Kidney (tissue), 22 donors: ENCODE measurements around the gene KCNQ5. TPM values are rescaled to one million over a fixed set of nuclear protein-coding genes. Genes with fewer than 3 reads are reported as not detected.
"Not testable (repeated sequence)": the region's sequence is repeated elsewhere in the genome, so short reads cannot be mapped to it uniquely, and the experiment has no call there.

Experiments
- DNase-seq, 5 donors: peaks; one replicate each; pipeline ENCODE4 v3.0.0-alpha.2; 2013 to 2020
- FAIRE-seq: peaks from 2 replicates; lab custom pipeline; 2012; peaks lifted over from hg19 to GRCh38; lab: Jason Lieb, UNC
- H3K27ac ChIP-seq, 2 donors: one replicate each; pipeline ENCODE4 v1.7.0; 2013; ENCODE audit warnings: low read depth in 2 of 2, low read length in 2 of 2, inconsistent platforms in 1 of 2
- H3K27me3 ChIP-seq: one replicate; pipeline ENCODE4 v1.7.1; 2013; ENCODE audit warnings: low read length, inconsistent platforms; ENCODE audit not compliant: control insufficient read depth, insufficient read depth
- H3K36me3 ChIP-seq, 3 donors: one replicate each; pipeline versions ENCODE4 v1.7.0 to v1.7.1; 2013; ENCODE audit warnings: low read length in 3 of 3, control low read depth in 1 of 3, inconsistent platforms in 1 of 3; ENCODE audit not compliant: insufficient read depth in 3 of 3, control insufficient read depth in 2 of 3
- H3K4me1 ChIP-seq, 3 donors: one replicate each; pipeline versions ENCODE4 v1.7.0 to v1.7.1; 2013; ENCODE audit warnings: low read length in 3 of 3, inconsistent platforms in 1 of 3, low read depth in 1 of 3; ENCODE audit not compliant: control insufficient read depth in 2 of 3, insufficient read depth in 2 of 3
- H3K4me3 ChIP-seq, 3 donors: one replicate each; pipeline versions ENCODE4 v1.7.0 to v1.8.1; 2013; ENCODE audit warnings: low read length in 3 of 3, control low read depth in 1 of 3, inconsistent platforms in 1 of 3
- H3K9ac ChIP-seq, 3 donors: one replicate each; pipeline versions ENCODE4 v1.7.0 to v1.7.1; 2013; ENCODE audit warnings: low read length in 3 of 3, control low read depth in 1 of 3, inconsistent platforms in 1 of 3
- H3K9me3 ChIP-seq, 3 donors: one replicate each; pipeline versions ENCODE4 v1.7.0 to v1.7.1; 2013; ENCODE audit warnings: low read length in 3 of 3, control low read depth in 1 of 3, inconsistent platforms in 1 of 3; ENCODE audit not compliant: control insufficient read depth in 2 of 3, insufficient read depth in 1 of 3
- intact Hi-C: fragments of 100-400 bp; cut with DNase I; formaldehyde crosslinking; loops from one replicate; pipeline ENCODE4 v1.11.1; 2022
- long read RNA-seq, 10 donors: library from polyadenylated mRNA in 1 of 10; unstranded in 1 of 10; transcript quantifications; one replicate each; pipeline ENCODE4 v2.0.0 and lab custom pipeline, GENCODE V29; 2021 to 2026
- polyA plus RNA-seq: library from polyadenylated mRNA; stranded (reverse); fragments of 350-450 nt; fragmentation: Illumina TruSeq; extraction: RNeasy Lipid Tissue Mini Kit (QIAGEN cat#74804); gene quantifications from one replicate; pipeline ENCODE4 v1.2.3, GENCODE V29; 2014; ENCODE audit warnings: low read depth, low replicate concordance; ENCODE audit not compliant: insufficient read depth
- total RNA-seq: library from RNA; stranded (reverse); fragmentation: NEBNext Ultra II Directional; extraction: Animal tissue kit (Norgen Biotek cat#: 25700); gene quantifications from one replicate; pipeline ENCODE4 v1.2.1, GENCODE V29; 2021
- TF ChIP-seq, protein P1 (sequence below): IDR thresholded peaks from 3 replicates; pipeline ENCODE4 v1.5.1; 2012; ENCODE audit warnings: mild to moderate bottlenecking, moderate library complexity, borderline replicate concordance; ENCODE audit not compliant: insufficient read depth; ENCODE audit errors: extremely low read depth
- donor health status: control.
- donor health status: control.
- donor health status: control.
- donor health status: control.
- donor health status: control.
- donor health status: DM: yes; HTN: yes; CAD: no.
- donor health status: Normal renal cell carcinoma (clear cell type).

The KCNQ5 gene
- 0.50 TPM for total RNA-seq
- not detected for polyA plus RNA-seq
- long read RNA-seq, donor 1 = 0 reads
- long read RNA-seq, donor 2 = 0 reads
- long read RNA-seq, donor 3 = 0 reads
- long read RNA-seq, donor 4 = 0 reads
- long read RNA-seq, donor 5 = 0 reads
- long read RNA-seq, donor 6 = 0 reads
- long read RNA-seq, donor 7 = 0 reads
- long read RNA-seq, donor 8 = 0 reads
- long read RNA-seq, donor 9 = 0 reads
- long read RNA-seq, donor 10 = 0 reads

GRCh38 chr6:72621291-72622093, at the start of gene KCNQ5:
KCNQ5 (plus strand) TSS chr6:72622064.
- intact Hi-C loops = no loop called here

GRCh38 chr6:72579865-72580264, 42.0 kb upstream of the KCNQ5 start:
- Histone ChIP-seq H3K27me3 (no peaks in the 10 kb centered on the region), H3K9ac (no peak overlapping the region), H3K9me3 (no peaks in the 10 kb centered on the region), H3K4me3 (no peak overlapping the region), H3K27ac (no peak overlapping the region), H3K4me1 (no peaks in the 10 kb centered on the region), H3K36me3 (no peaks in the 10 kb centered on the region)
- FAIRE-seq (no peak), DNase-seq (no peak)
- intact Hi-C loops = no loop called here
- TF ChIP-seq, protein P1, sequence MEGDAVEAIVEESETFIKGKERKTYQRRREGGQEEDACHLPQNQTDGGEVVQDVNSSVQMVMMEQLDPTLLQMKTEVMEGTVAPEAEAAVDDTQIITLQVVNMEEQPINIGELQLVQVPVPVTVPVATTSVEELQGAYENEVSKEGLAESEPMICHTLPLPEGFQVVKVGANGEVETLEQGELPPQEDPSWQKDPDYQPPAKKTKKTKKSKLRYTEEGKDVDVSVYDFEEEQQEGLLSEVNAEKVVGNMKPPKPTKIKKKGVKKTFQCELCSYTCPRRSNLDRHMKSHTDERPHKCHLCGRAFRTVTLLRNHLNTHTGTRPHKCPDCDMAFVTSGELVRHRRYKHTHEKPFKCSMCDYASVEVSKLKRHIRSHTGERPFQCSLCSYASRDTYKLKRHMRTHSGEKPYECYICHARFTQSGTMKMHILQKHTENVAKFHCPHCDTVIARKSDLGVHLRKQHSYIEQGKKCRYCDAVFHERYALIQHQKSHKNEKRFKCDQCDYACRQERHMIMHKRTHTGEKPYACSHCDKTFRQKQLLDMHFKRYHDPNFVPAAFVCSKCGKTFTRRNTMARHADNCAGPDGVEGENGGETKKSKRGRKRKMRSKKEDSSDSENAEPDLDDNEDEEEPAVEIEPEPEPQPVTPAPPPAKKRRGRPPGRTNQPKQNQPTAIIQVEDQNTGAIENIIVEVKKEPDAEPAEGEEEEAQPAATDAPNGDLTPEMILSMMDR = no peak

More at GRCh38 chr6:72621291-72622093, at the start of gene KCNQ5:
- FAIRE-seq (no peak), DNase-seq (peak; percentile 24 to 75 (median 36))
- no peaks in the 10 kb centered on the region for H3K9me3 ChIP-seq
- no peak within 1 kb of the TSS for H3K9ac ChIP-seq
- TF ChIP-seq, protein P1 = no peak
- peaks cover 10% of the 10 kb centered on the region for H3K27me3 ChIP-seq
- peaks cover 0 to 10% (median 0%) of the 10 kb centered on the region in 3 donors for H3K4me1 ChIP-seq
- H3K36me3 ChIP-seq = no peaks in the 10 kb centered on the region
- no peak within 1 kb of the TSS for H3K27ac ChIP-seq
- peak within 1 kb of the TSS in 2 of 3 donors; percentile 35 to 40 for H3K4me3 ChIP-seq

- no peak for FAIRE-seq
- no peak overlapping the region for H3K27ac ChIP-seq
- TF ChIP-seq, protein P1 = no peak
- intact Hi-C loops = no loop called here
- no peaks in the 10 kb centered on the region for H3K36me3 ChIP-seq
- no peak overlapping the region for H3K9ac ChIP-seq
- peak in 1 of 5 donors; percentile 27 for DNase-seq
- H3K4me3 ChIP-seq = no peak overlapping the region
- H3K9me3 ChIP-seq = no peaks in the 10 kb centered on the region
- no peaks in the 10 kb centered on the region for H3K4me1 ChIP-seq
- H3K27me3 ChIP-seq = no peaks in the 10 kb centered on the region
Observed at GRCh38 chr6:72580281-72580940, 41.5 kb upstream of the KCNQ5 start.

- H3K4me1 ChIP-seq, H3K36me3 ChIP-seq, DNase-seq, H3K9ac ChIP-seq, intact Hi-C loops, H3K4me3 ChIP-seq, FAIRE-seq, H3K27me3 ChIP-seq, H3K9me3 ChIP-seq, H3K27ac ChIP-seq: not testable (repeated sequence)
Observed at GRCh38 chr6:72580950-72581349, 40.9 kb upstream of the KCNQ5 start.
